T-cell (primary cell): ENCODE results near the gene MCF2L2. TPM values are rescaled to one million over a fixed set of nuclear protein-coding genes. Genes with fewer than 3 reads are reported as not detected.
A peak's percentile ranks its signal among the peaks of the same experiment; 100 is the strongest.

ENCODE experiments used
- ATAC-seq, 4 experiments: fragments of 200-7000 bp in 3 of 4; fragments of 150-1000 bp in 1 of 4; cut with Tn5 transposase; replicated peaks in 1 of 4; 1 replicate in 3 of 4; 2 replicates in 1 of 4; pipeline ENCODE4 v1.10.0; 2021; ENCODE audit warnings: moderate library complexity in 3 of 4, mild to moderate bottlenecking in 2 of 4, moderate number of reproducible peaks in 1 of 4
- CTCF ChIA-PET, 2 donors: fragments of 300-600 bp; sonication (Branson Sonifier 250); formaldehyde crosslinking; loops; one replicate each; lab custom pipeline; 2022; ENCODE audit warnings: antibody characterized with exemption in 2 of 2; lab: Charles Lee
- POLR2A ChIA-PET, 2 donors: fragments of 300-600 bp; sonication (Branson Sonifier 250); formaldehyde crosslinking; loops; one replicate each; lab custom pipeline; 2022; ENCODE audit warnings: antibody characterized with exemption in 2 of 2; lab: Charles Lee
- DNase-seq, 35 experiments: peaks; one replicate each; pipeline versions ENCODE4 v3.0.0 to v3.0.0-alpha.2; 2013 to 2023
- H3K27ac ChIP-seq: one replicate; pipeline ENCODE4 v1.5.1; 2013; ENCODE audit warnings: low read length
- H3K27me3 ChIP-seq, 2 experiments: replicated peaks in 1 of 2; 1 replicate in 1 of 2; 2 replicates in 1 of 2; pipeline versions ENCODE4 v1.6.1 to v1.7.0; 2013; ENCODE audit warnings: low read length in 1 of 2, mixed read lengths in 1 of 2; ENCODE audit not compliant: control insufficient read depth in 2 of 2, insufficient read depth in 2 of 2; ENCODE audit errors: extremely low read depth in 1 of 2
- H3K36me3 ChIP-seq, 2 donors: 1 replicate in 1 of 2; 2 replicates in 1 of 2; pipeline versions ENCODE4 v1.6.1 to v1.7.0; 2013; ENCODE audit warnings: low read length in 1 of 2; ENCODE audit not compliant: control insufficient read depth in 2 of 2, insufficient read depth in 1 of 2; ENCODE audit errors: extremely low read depth in 1 of 2
- H3K4me1 ChIP-seq, 2 experiments: 1 replicate in 1 of 2; 2 replicates in 1 of 2; pipeline versions ENCODE4 v1.6.1 to v1.7.0; 2013; ENCODE audit warnings: low read length in 2 of 2, mixed read lengths in 1 of 2; ENCODE audit not compliant: insufficient read depth in 2 of 2, control insufficient read depth in 1 of 2; ENCODE audit errors: extremely low read depth in 1 of 2
- H3K4me3 ChIP-seq, 2 donors: 1 replicate in 1 of 2; 2 replicates in 1 of 2; pipeline versions ENCODE4 v1.5.1 to v1.7.0; 2013; ENCODE audit warnings: mild to moderate bottlenecking in 2 of 2, low read length in 1 of 2, moderate library complexity in 1 of 2; ENCODE audit not compliant: control insufficient read depth in 1 of 2; ENCODE audit errors: extremely low read depth in 1 of 2
- H3K9me3 ChIP-seq: 2 replicates; pipeline ENCODE4 v1.7.0; 2013
- H3K27ac Mint-ChIP-seq, 2 donors: one replicate each; pipeline ENCODE4 v1.8.0; 2020 to 2021; ENCODE audit warnings: mild to moderate bottlenecking in 2 of 2, mixed read lengths in 2 of 2
- H3K27me3 Mint-ChIP-seq, 2 donors: one replicate each; pipeline ENCODE4 v1.8.0; 2021 to 2022; ENCODE audit warnings: mixed read lengths in 2 of 2
- H3K36me3 Mint-ChIP-seq: one replicate; pipeline ENCODE4 v1.8.0; 2021; ENCODE audit warnings: mixed read lengths
- H3K4me1 Mint-ChIP-seq, 3 donors: one replicate each; pipeline ENCODE4 v1.8.0; 2020 to 2022; ENCODE audit warnings: mixed read lengths in 3 of 3, mild to moderate bottlenecking in 1 of 3
- H3K4me3 Mint-ChIP-seq, 3 donors: one replicate each; pipeline ENCODE4 v1.8.0; 2020 to 2022; ENCODE audit warnings: mild to moderate bottlenecking in 3 of 3, mixed read lengths in 3 of 3, moderate library complexity in 3 of 3
- H3K9me3 Mint-ChIP-seq, 3 donors: one replicate each; pipeline ENCODE4 v1.8.0; 2020 to 2022; ENCODE audit warnings: mixed read lengths in 3 of 3
- WGBS: methylation state at CpG from one replicate; pipeline ENCODE4 v1.1.5; 2013; ENCODE audit warnings: missing lambda C conversion rate; ENCODE audit not compliant: insufficient coverage; 5-methylcytosine and 5-hydroxymethylcytosine counted together
- total RNA-seq, 35 experiments: library from RNA in 6 of 35; stranded (reverse) in 6 of 35; fragments of 120-200 nt in 1 of 35; gene quantifications; one replicate each; pipeline versions ENCODE4 v1.2.1 to v1.2.4 and lab custom pipeline; 2013 to 2026

The MCF2L2 gene
- total RNA-seq, 5 donors from 2014 or later (not counting 1 experiment from before 2014, with no cell fraction given), result 4.8 to 8.1 (median 5.9) TPM

GRCh38 chr3:183298701-183299153 is 129.7 kb downstream of the MCF2L2 start:
- WGBS, result 100% methylated on average over 1 of the region's 5 CpGs
- no peak overlapping the region for H3K4me3 Mint-ChIP-seq
- H3K4me1 Mint-ChIP-seq, result peaks cover 0 to 4% (median 0%) of the 10 kb centered on the region in 3 donors
- no peaks in the 10 kb centered on the region for H3K4me1 ChIP-seq
- no peak overlapping the region for H3K27ac Mint-ChIP-seq
- H3K9me3 ChIP-seq, result no peaks in the 10 kb centered on the region
- no peaks in the 10 kb centered on the region for H3K27me3 Mint-ChIP-seq
- DNase-seq, result peak in 1 of 35 experiments; percentile 6
- ChIA-PET CTCF (no interaction called here), POLR2A (interaction anchor here in 1 of 2 donors (0.6 kb wide), 1 partner anchor 104 kb away, joined by 3 read pairs; no protein-coding TSS in a partner anchor)
- H3K9me3 Mint-ChIP-seq, result no peaks in the 10 kb centered on the region
- H3K36me3 Mint-ChIP-seq, result peaks cover 11% of the 10 kb centered on the region
- no peak for ATAC-seq
- no peak overlapping the region for H3K27ac ChIP-seq
- no peaks in the 10 kb centered on the region for H3K36me3 ChIP-seq
- H3K27me3 ChIP-seq, result no peaks in the 10 kb centered on the region
- H3K4me3 ChIP-seq, result no peak overlapping the region

GRCh38 chr3:183296944-183297343 is 131.5 kb downstream of the MCF2L2 start:
- CTCF ChIA-PET, result no interaction called here

GRCh38 chr3:183295211-183295610 is 133.2 kb downstream of the MCF2L2 start:
- ATAC-seq (no peak), DNase-seq (peak in 1 of 35 experiments; percentile 3)
- peaks cover 8% of the 10 kb centered on the region for H3K36me3 Mint-ChIP-seq
- Histone ChIP-seq H3K4me3 (no peak overlapping the region), H3K9me3 (no peaks in the 10 kb centered on the region), H3K27ac (no peak overlapping the region), H3K36me3 (no peaks in the 10 kb centered on the region), H3K4me1 (no peaks in the 10 kb centered on the region), H3K27me3 (no peaks in the 10 kb centered on the region)
- H3K9me3 Mint-ChIP-seq, result no peaks in the 10 kb centered on the region
- H3K27ac Mint-ChIP-seq, result no peak overlapping the region
- POLR2A ChIA-PET, result no interaction called here
- no peak overlapping the region for H3K4me3 Mint-ChIP-seq
- CTCF ChIA-PET, result no interaction called here
- H3K27me3 Mint-ChIP-seq, result no peaks in the 10 kb centered on the region
- no peaks in the 10 kb centered on the region for H3K4me1 Mint-ChIP-seq
- 61% methylated on average over 3 of the region's 3 CpGs for WGBS

More at GRCh38 chr3:183296944-183297343, 131.5 kb downstream of the MCF2L2 start:
- H3K9me3 Mint-ChIP-seq, result no peaks in the 10 kb centered on the region
- WGBS, result 96% methylated on average over 12 of the region's 12 CpGs
- Histone ChIP-seq H3K4me1 (no peaks in the 10 kb centered on the region), H3K36me3 (no peaks in the 10 kb centered on the region), H3K9me3 (no peaks in the 10 kb centered on the region), H3K4me3 (no peak overlapping the region), H3K27me3 (no peaks in the 10 kb centered on the region), H3K27ac (no peak overlapping the region)
- no peaks in the 10 kb centered on the region for H3K27me3 Mint-ChIP-seq
- ATAC-seq (no peak), DNase-seq (no peak)
- H3K36me3 Mint-ChIP-seq, result peaks cover 8% of the 10 kb centered on the region
- peaks cover 0 to 1% (median 0%) of the 10 kb centered on the region in 3 donors for H3K4me1 Mint-ChIP-seq
- H3K4me3 Mint-ChIP-seq, result no peak overlapping the region
- no peak overlapping the region for H3K27ac Mint-ChIP-seq
- POLR2A ChIA-PET, result interaction anchor here in 1 of 2 donors (0.6 kb wide), 1 partner anchor 40 kb away, joined by 3 read pairs; no protein-coding TSS in a partner anchor

- ChIA-PET POLR2A (no interaction called here), CTCF (interaction anchor here in 1 of 2 donors (0.8 to 1.4 kb wide), 2 partner anchors 8 to 9 kb away, joined by 3 to 4 read pairs; no protein-coding TSS in a partner anchor)
- H3K36me3 Mint-ChIP-seq, result peaks cover 8% of the 10 kb centered on the region
- no peak overlapping the region for H3K4me3 Mint-ChIP-seq
- no peak overlapping the region for H3K4me3 ChIP-seq
- no peaks in the 10 kb centered on the region for H3K36me3 ChIP-seq
- H3K9me3 ChIP-seq, result no peaks in the 10 kb centered on the region
- no peaks in the 10 kb centered on the region for H3K4me1 Mint-ChIP-seq
- no peak overlapping the region for H3K27ac Mint-ChIP-seq
- H3K27me3 Mint-ChIP-seq, result no peaks in the 10 kb centered on the region
- ATAC-seq, result no peak
- WGBS, result no CpG with 5 or more reads among the region's 2 CpGs
- no peaks in the 10 kb centered on the region for H3K27me3 ChIP-seq
- H3K27ac ChIP-seq, result no peak overlapping the region
- H3K9me3 Mint-ChIP-seq, result no peaks in the 10 kb centered on the region
- no peaks in the 10 kb centered on the region for H3K4me1 ChIP-seq
- DNase-seq, result no peak
These were observed 134.5 kb downstream of the MCF2L2 start for GRCh38 chr3:183293966-183294365.

GRCh38 chr3:183291497-183292031 is 136.9 kb downstream of the MCF2L2 start:
- no peak overlapping the region for H3K4me3 ChIP-seq
- H3K27ac ChIP-seq, result no peak overlapping the region
- no peaks in the 10 kb centered on the region for H3K27me3 Mint-ChIP-seq
- H3K9me3 Mint-ChIP-seq, result no peaks in the 10 kb centered on the region
- ATAC-seq, result no peak
- H3K4me1 ChIP-seq, result no peaks in the 10 kb centered on the region
- H3K9me3 ChIP-seq, result no peaks in the 10 kb centered on the region
- POLR2A ChIA-PET, result no interaction called here
- WGBS, result no CpG with 5 or more reads among the region's 4 CpGs
- H3K36me3 Mint-ChIP-seq, result peaks cover 5% of the 10 kb centered on the region
- no peak overlapping the region for H3K4me3 Mint-ChIP-seq
- CTCF ChIA-PET, result interaction anchor here in 1 of 2 donors (0.6 kb wide), 1 partner anchor 51 kb away, joined by 3 read pairs; no protein-coding TSS in a partner anchor
- no peaks in the 10 kb centered on the region for H3K36me3 ChIP-seq
- H3K27me3 ChIP-seq, result no peaks in the 10 kb centered on the region
- DNase-seq, result no peak
- no peak overlapping the region for H3K27ac Mint-ChIP-seq
- H3K4me1 Mint-ChIP-seq, result peaks cover 2 to 9% (median 9%) of the 10 kb centered on the region in 3 donors

GRCh38 chr3:183290216-183290615 is 138.2 kb downstream of the MCF2L2 start:
- Histone ChIP-seq H3K9me3 (no peaks in the 10 kb centered on the region), H3K4me1 (peaks cover 3 to 11% of the 10 kb centered on the region in 2 experiments), H3K36me3 (no peaks in the 10 kb centered on the region), H3K4me3 (no peak overlapping the region), H3K27ac (no peak overlapping the region), H3K27me3 (no peaks in the 10 kb centered on the region)
- Mint-ChIP-seq H3K27ac (no peak overlapping the region), H3K4me3 (no peak overlapping the region), H3K9me3 (no peaks in the 10 kb centered on the region), H3K36me3 (no peaks in the 10 kb centered on the region), H3K4me1 (peaks cover 13 to 23% (median 23%) of the 10 kb centered on the region in 3 donors), H3K27me3 (no peaks in the 10 kb centered on the region)
- ChIA-PET CTCF (no interaction called here), POLR2A (no interaction called here)
- 100% methylated on average over 2 of the region's 2 CpGs for WGBS
- ATAC-seq, result no peak
- DNase-seq, result no peak
